ENCODE results near the gene ZBTB8B. TPM values are rescaled to one million over a fixed set of nuclear protein-coding genes. Genes with fewer than 3 reads are reported as not detected.

Gene ZBTB8B
- total RNA-seq, 1 experiment from 2014 or later: 0.02 TPM

GRCh38 chr1:32507021-32507420 lies 42.1 kb downstream of the ZBTB8B start:
- no peak for DNase-seq (ENCODE audit: low spot score)

GRCh38 chr1:32508761-32509160 lies 43.9 kb downstream of the ZBTB8B start:
- DNase-seq (ENCODE audit: low spot score): no peak

DNA sequence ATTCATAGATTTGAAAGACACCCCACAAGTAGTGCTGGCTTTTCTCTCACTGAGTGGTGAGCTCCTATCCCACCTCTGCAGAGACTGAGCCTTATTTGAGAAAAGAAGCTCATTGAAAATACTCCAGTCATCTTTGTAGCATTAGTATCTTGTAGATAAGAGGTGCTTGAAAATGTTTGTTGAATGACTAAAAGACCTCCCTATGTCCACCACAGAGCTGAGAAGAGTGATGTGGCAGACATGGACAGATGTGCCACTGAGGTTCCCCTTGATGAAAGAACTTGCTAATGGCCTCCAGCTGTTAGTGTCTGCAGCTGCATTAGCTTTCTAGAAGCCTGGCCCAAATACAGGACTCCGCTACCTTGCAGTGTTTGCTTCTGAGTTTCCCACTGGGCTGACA lies 45.1 kb downstream of the ZBTB8B start:
- no peak for DNase-seq (ENCODE audit: low spot score)

Other genes starting within 250 kb of the ZBTB8B start
- 3.5 and 8.1 TPM in 2 replicates for gene TMEM234, start 242.7 kb upstream of the ZBTB8B start, total RNA-seq (2014; rRNA removed; shearing (Covaris generic))
- gene EIF3I, start 242.7 kb upstream of the ZBTB8B start, total RNA-seq (2014; rRNA removed; shearing (Covaris generic)): 619 and 664 TPM in 2 replicates
- gene FAM167B, start 217.8 kb upstream of the ZBTB8B start, total RNA-seq (2014; rRNA removed; shearing (Covaris generic)): 0.56 TPM in 1 of 2 replicates, not detected in the other
- not detected in 2 replicates for gene LCK, start 213.8 kb upstream of the ZBTB8B start, total RNA-seq (2014; rRNA removed; shearing (Covaris generic))
- 115 and 126 TPM in 2 replicates for gene HDAC1, start 173.0 kb upstream of the ZBTB8B start, total RNA-seq (2014; rRNA removed; shearing (Covaris generic))
- gene MARCKSL1, start 128.8 kb upstream of the ZBTB8B start, total RNA-seq (2014; rRNA removed; shearing (Covaris generic)): 102 and 133 TPM in 2 replicates
- gene FAM229A, start 102.6 kb upstream of the ZBTB8B start, total RNA-seq (2014; rRNA removed; shearing (Covaris generic)): 0.12 and 0.16 TPM in 2 replicates
- 0.08 and 0.90 TPM in 2 replicates for gene TSSK3, start 102.5 kb upstream of the ZBTB8B start, total RNA-seq (2014; rRNA removed; shearing (Covaris generic))
- 47.0 and 47.5 TPM in 2 replicates for gene BSDC1, start 70.6 kb upstream of the ZBTB8B start, total RNA-seq (2014; rRNA removed; shearing (Covaris generic))
- 5.1 and 6.6 TPM in 2 replicates for gene ZBTB8A, start 74.4 kb downstream of the ZBTB8B start, total RNA-seq (2014; rRNA removed; shearing (Covaris generic))
- 101 and 102 TPM in 2 replicates for gene ZBTB8OS, start 185.5 kb downstream of the ZBTB8B start, total RNA-seq (2014; rRNA removed; shearing (Covaris generic))
- gene RBBP4, start 186.1 kb downstream of the ZBTB8B start, total RNA-seq (2014; rRNA removed; shearing (Covaris generic)): 137 and 157 TPM in 2 replicates
- gene SYNC, start 237.7 kb downstream of the ZBTB8B start, total RNA-seq (2014; rRNA removed; shearing (Covaris generic)): 20.2 and 20.7 TPM in 2 replicates

All from H4 (cell line).